Measurements from ENCODE around the gene DYNC1I1.

Gene DYNC1I1

DNA sequence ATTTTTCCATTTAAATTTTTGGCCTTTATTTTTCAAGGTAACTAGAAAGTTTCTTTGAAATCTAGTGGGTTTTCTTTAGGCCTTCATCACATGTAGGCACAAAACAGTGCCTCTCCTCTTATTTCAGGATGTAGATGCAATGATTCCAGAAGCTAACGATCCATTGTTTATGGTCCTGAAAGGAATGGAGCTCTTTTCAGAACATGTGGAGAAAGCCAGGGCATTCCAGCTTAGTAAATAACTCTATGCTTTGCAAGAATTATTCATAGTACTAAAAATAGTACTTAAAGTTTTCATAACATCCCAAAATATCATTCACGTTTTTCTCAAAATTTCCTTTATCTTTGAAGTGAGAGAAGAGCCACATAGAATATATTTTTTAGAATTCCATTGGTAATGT lies 91.3 kb downstream of the DYNC1I1 start:
- Mint-ChIP-seq H3K27me3 (peaks cover 2% of the 10 kb centered on the region), H3K36me3 (ENCODE audit: low read depth) (no peaks in the 10 kb centered on the region), H3K4me3 (no peak overlapping the region), H3K27ac (no peak overlapping the region), H3K4me1 (no peaks in the 10 kb centered on the region), H3K9me3 (peaks cover 6% of the 10 kb centered on the region)
- no peak for DNase-seq
- ATAC-seq = no peak

GRCh38 chr7:95865716-95866371 lies 93.5 kb downstream of the DYNC1I1 start:
- H3K36me3 Mint-ChIP-seq (ENCODE audit: low read depth) = no peaks in the 10 kb centered on the region
- no peaks in the 10 kb centered on the region for H3K9me3 Mint-ChIP-seq
- peaks cover 2% of the 10 kb centered on the region for H3K27me3 Mint-ChIP-seq
- ATAC-seq (no peak), DNase-seq (no peak)
- H3K27ac Mint-ChIP-seq = no peak overlapping the region
- H3K4me3 Mint-ChIP-seq = no peak overlapping the region
- no peaks in the 10 kb centered on the region for H3K4me1 Mint-ChIP-seq

DNA sequence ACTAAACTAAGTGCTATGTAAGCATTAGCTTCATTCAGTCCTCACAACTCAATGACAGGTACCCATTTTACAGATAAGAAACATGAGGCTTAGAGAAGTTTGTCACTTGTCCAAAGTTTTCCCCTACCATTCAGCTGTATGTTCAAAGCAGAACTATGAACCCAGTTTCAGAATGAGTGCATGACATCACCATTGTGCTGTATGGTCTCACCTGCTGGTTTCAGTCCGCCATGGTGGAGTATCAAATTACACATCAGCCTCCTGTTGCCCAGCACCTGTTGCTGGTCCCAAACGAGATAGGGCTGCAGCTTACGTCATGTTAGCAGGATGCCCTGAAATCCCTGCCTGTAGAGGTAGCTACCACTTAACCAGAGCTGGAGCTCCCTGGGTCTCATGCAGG lies 95.0 kb downstream of the DYNC1I1 start:
- H3K4me1 Mint-ChIP-seq = no peaks in the 10 kb centered on the region

GRCh38 chr7:95871075-95871848 lies 98.9 kb downstream of the DYNC1I1 start:
- Mint-ChIP-seq H3K27me3 (peaks cover 3% of the 10 kb centered on the region), H3K27ac (no peak overlapping the region), H3K9me3 (no peaks in the 10 kb centered on the region), H3K36me3 (ENCODE audit: low read depth) (no peaks in the 10 kb centered on the region), H3K4me3 (no peak overlapping the region), H3K4me1 (no peaks in the 10 kb centered on the region)
- DNase-seq = peak; percentile 2
- no peak for ATAC-seq

More for the DNA sequence above, 95.0 kb downstream of the DYNC1I1 start:
- DNase-seq (no peak), ATAC-seq (peak; percentile 4)
- Mint-ChIP-seq H3K4me3 (no peak overlapping the region), H3K9me3 (no peaks in the 10 kb centered on the region), H3K27me3 (peaks cover 2% of the 10 kb centered on the region), H3K36me3 (ENCODE audit: low read depth) (no peaks in the 10 kb centered on the region), H3K27ac (no peak overlapping the region)

- Mint-ChIP-seq H3K4me3 (no peak overlapping the region), H3K36me3 (ENCODE audit: low read depth) (no peaks in the 10 kb centered on the region), H3K27ac (no peak overlapping the region), H3K9me3 (no peaks in the 10 kb centered on the region), H3K4me1 (no peaks in the 10 kb centered on the region), H3K27me3 (peaks cover 3% of the 10 kb centered on the region)
- ATAC-seq (no peak), DNase-seq (no peak)
These were observed 99.5 kb downstream of the DYNC1I1 start for GRCh38 chr7:95871896-95872295.

DNA sequence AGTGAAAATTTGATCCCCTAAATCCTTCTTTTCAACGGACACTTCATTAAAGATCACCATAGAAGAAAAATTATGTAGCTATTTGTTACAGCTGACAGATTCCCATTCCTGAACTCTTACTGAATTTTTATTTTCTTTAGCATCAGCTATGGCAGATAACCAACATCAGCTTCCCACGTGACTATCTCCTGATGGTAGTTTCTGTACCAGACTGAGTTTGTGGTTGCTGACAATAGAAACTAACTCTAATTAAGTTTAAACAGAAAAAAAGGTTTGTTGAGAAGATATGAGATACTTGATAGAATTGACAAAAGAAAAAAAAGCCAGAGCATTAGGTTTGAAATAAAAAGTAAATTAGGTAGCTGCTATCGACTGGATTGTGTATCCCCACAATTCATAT lies 101.8 kb downstream of the DYNC1I1 start:
- DNase-seq (no peak), ATAC-seq (no peak)
- H3K27me3 Mint-ChIP-seq = peaks cover 3% of the 10 kb centered on the region
- H3K27ac Mint-ChIP-seq = no peak overlapping the region
- H3K4me3 Mint-ChIP-seq = no peak overlapping the region
- no peaks in the 10 kb centered on the region for H3K4me1 Mint-ChIP-seq
- peaks cover 8% of the 10 kb centered on the region for H3K9me3 Mint-ChIP-seq
- no peaks in the 10 kb centered on the region for H3K36me3 Mint-ChIP-seq (ENCODE audit: low read depth)

DNA sequence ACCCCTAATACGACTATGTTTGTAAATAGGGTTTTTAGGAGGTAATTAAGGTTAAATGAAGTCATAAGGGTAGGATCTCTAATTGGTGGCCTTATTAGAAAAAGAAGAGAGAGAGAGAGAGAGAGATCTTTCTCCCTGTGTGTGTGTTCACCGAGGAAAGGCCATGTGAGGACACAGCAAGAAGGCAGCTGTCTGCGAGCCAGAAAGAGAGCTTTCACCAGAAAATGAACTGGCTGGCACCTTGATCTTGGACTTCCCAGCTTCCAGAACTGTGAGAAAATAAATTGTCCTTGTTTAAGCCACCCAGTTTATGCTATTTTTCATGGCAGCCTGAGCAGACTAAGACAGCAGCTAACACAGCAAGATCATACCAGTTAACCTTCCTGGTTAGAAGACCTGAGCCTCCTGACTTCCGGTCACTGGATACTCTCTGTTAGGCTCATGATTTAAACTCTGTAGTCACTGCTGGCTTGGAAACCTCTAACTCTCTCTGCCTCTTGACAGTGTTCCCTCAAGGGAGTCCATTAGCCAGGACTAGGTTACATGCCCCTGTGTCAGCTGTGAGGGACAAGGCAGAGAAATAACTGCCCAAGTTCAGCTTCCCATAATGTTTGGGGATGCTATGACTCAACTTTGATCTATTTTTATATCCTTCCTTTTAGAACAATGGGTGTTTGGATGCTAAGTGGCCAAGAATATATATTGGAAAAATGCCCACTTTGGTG lies 102.3 kb downstream of the DYNC1I1 start:
- Mint-ChIP-seq H3K4me1 (no peaks in the 10 kb centered on the region), H3K4me3 (no peak overlapping the region), H3K9me3 (peaks cover 8% of the 10 kb centered on the region), H3K27ac (no peak overlapping the region), H3K36me3 (ENCODE audit: low read depth) (no peaks in the 10 kb centered on the region), H3K27me3 (peaks cover 3% of the 10 kb centered on the region)
- DNase-seq = no peak
- no peak for ATAC-seq

DNA sequence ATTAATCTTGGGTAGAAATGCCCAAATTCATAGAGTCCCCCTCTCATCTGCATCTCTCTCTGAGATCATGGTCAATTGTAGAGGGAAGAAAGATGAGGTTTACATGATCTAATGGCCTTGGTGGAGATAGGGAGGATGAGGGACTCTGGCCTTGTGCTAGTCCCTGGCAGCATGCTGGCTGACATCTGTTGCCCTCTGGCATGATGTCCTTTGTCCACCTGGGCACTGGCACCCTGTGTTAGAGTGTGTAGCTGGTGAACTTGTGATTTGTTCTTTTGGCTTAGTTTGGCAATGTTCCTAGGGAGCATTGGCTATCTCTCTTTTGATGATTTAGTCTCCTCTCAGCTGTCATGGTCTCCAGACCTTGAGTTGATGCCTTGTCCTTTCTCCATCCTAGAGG lies 103.2 kb downstream of the DYNC1I1 start:
- peaks cover 8% of the 10 kb centered on the region for H3K9me3 Mint-ChIP-seq
- H3K4me1 Mint-ChIP-seq = no peaks in the 10 kb centered on the region
- H3K27me3 Mint-ChIP-seq = peaks cover 3% of the 10 kb centered on the region
- no peak for DNase-seq
- no peak for ATAC-seq
- H3K4me3 Mint-ChIP-seq = no peak overlapping the region
- H3K27ac Mint-ChIP-seq = no peak overlapping the region
- no peaks in the 10 kb centered on the region for H3K36me3 Mint-ChIP-seq (ENCODE audit: low read depth)

DNA sequence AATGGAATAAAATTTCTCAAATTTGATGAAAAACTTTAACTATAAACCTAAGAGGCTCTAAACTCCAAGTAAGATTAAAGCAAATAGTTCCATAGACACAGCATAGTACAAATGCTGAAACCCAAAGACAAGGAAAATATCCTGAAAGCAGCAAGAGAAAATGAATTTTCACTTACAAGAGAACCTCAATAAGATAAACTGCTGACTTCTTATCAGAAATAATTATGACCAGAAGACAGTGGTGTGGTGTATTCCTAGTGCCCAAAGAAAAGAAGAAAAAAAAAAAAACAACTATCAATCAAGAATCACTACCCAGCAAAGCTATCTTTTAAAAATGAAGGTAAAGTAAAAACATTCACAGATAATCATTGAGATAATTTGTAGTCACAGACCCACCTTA lies 106.3 kb downstream of the DYNC1I1 start:
- no peak for ATAC-seq
- no peaks in the 10 kb centered on the region for H3K4me1 Mint-ChIP-seq
- H3K36me3 Mint-ChIP-seq (ENCODE audit: low read depth) = no peaks in the 10 kb centered on the region
- H3K27ac Mint-ChIP-seq = no peak overlapping the region
- peaks cover 8% of the 10 kb centered on the region for H3K9me3 Mint-ChIP-seq
- DNase-seq = no peak
- no peak overlapping the region for H3K4me3 Mint-ChIP-seq
- H3K27me3 Mint-ChIP-seq = peaks cover 3% of the 10 kb centered on the region

- Mint-ChIP-seq H3K4me3 (no peak overlapping the region), H3K9me3 (peaks cover 8% of the 10 kb centered on the region), H3K27ac (no peak overlapping the region), H3K27me3 (peaks cover 3% of the 10 kb centered on the region), H3K36me3 (ENCODE audit: low read depth) (no peaks in the 10 kb centered on the region), H3K4me1 (no peaks in the 10 kb centered on the region)
- ATAC-seq = no peak
- DNase-seq = no peak
These were observed 109.2 kb downstream of the DYNC1I1 start for GRCh38 chr7:95881597-95881996.

- H3K36me3 Mint-ChIP-seq (ENCODE audit: low read depth) = no peaks in the 10 kb centered on the region
- H3K9me3 Mint-ChIP-seq = peaks cover 7% of the 10 kb centered on the region
- peaks cover 3% of the 10 kb centered on the region for H3K27me3 Mint-ChIP-seq
- H3K4me1 Mint-ChIP-seq = no peaks in the 10 kb centered on the region
- ATAC-seq (no peak), DNase-seq (no peak)
- no peak overlapping the region for H3K27ac Mint-ChIP-seq
- H3K4me3 Mint-ChIP-seq = no peak overlapping the region
These were observed 110.9 kb downstream of the DYNC1I1 start for GRCh38 chr7:95883217-95883616.

DNA sequence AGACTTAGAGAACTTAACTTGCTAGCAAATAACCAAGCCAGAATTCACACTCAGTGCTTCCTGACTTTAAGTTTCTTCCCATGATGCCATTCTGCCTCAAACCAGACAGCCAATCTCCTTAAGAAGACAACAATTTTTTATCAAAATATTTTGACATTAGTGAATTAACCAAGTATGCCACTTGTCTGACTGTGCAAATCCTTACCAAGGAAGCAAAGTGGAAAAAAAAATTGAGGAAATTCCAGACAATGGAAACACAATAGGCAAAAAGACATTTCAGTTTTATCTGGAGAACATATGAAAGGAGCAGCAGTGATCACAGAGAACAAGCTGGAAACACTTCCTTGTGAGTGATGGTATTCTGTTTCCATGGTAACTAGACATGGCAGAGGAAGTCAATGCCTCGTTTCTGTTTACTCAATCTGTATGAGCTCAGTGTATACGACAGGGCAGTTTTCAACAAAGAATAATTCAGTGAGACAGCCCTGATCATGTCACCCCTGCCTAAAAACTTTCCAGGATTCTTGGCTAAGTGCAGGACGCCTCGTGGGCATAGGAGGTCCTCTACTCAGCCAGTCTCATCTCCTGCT lies 114.2 kb downstream of the DYNC1I1 start:
- ATAC-seq = no peak
- no peak for DNase-seq
- Mint-ChIP-seq H3K27ac (no peak overlapping the region), H3K4me1 (no peaks in the 10 kb centered on the region), H3K4me3 (no peak overlapping the region), H3K27me3 (peaks cover 3% of the 10 kb centered on the region), H3K36me3 (ENCODE audit: low read depth) (no peaks in the 10 kb centered on the region), H3K9me3 (no peaks in the 10 kb centered on the region)

DNA sequence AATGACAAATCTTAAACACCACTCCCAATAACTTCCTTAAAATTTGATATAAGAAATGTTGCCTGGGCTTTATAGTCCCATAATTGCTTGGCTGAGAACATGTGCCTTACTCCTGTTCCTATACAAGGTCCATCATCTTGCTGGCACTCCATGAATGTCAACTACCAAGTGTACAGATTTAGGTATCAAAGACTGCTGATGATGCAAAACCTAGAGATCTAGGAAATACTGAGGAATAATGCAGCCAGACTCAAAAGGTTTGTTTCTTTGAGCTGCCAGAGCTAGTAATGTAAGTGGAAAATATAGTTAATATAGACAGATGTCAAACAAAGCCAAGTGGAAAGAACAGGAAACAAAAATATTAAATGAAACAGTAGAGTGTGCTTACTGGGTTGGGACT lies 121.1 kb downstream of the DYNC1I1 start:
- Mint-ChIP-seq H3K27ac (no peak overlapping the region), H3K36me3 (ENCODE audit: low read depth) (no peaks in the 10 kb centered on the region), H3K27me3 (peaks cover 3% of the 10 kb centered on the region), H3K4me1 (no peaks in the 10 kb centered on the region), H3K9me3 (no peaks in the 10 kb centered on the region), H3K4me3 (no peak overlapping the region)
- no peak for ATAC-seq
- DNase-seq = no peak

DNA sequence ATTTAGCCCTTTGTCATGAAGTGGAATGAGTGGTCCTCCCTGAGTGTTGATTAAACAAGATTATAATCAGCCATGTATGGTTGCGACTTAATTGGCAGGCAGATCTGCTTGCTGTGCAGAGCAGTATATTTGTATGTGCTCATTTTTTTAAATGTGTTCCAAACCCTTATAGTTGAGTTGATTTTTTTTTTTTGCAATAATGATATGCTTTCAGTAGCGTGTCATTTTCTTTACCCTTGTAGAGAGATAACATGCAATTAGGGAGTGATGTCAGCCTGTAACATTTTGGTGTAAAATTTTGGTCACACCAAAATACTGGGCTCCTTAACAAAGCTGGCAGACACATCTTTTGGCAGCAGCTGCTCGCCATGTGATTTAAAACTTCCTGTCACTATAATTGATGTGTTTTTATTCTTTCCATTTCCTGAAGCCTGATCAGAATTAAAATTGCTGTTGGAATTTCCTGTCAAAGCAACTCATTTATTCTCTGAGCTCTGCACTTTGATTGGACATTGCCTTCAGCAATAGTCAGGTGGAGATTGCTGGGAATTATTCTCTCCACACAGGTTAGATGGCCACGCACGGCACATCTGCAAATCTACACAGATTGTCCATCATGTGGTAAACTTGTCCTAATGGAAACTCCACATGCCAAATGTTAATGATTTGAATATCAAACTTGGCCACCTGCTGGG lies 125.3 kb downstream of the DYNC1I1 start:
- Mint-ChIP-seq H3K9me3 (no peaks in the 10 kb centered on the region), H3K27ac (no peak overlapping the region), H3K36me3 (ENCODE audit: low read depth) (no peaks in the 10 kb centered on the region), H3K4me1 (no peaks in the 10 kb centered on the region), H3K4me3 (no peak overlapping the region), H3K27me3 (peaks cover 5% of the 10 kb centered on the region)
- DNase-seq (no peak), ATAC-seq (no peak)
